Thyroid gland (tissue), 4 donors: ENCODE data around the gene LTF.
A peak's percentile ranks its signal among the peaks of the same experiment; 100 is the strongest.

Experiments used
- CTCF ChIP-seq, 6 experiments: fragments of 200-600 bp in 3 of 6; fragments of 450-650 bp in 3 of 6; sonication (generic) in 3 of 6; IDR thresholded peaks; one replicate each; pipeline ENCODE4 v1.5.1; 2016 to 2019; ENCODE audit warnings: antibody characterized with exemption in 6 of 6, mild to moderate bottlenecking in 2 of 6, inconsistent platforms in 1 of 6, moderate library complexity in 1 of 6
- POLR2A ChIP-seq, 2 donors: fragments of 450-650 bp; IDR thresholded peaks; one replicate each; pipeline ENCODE4 v1.6.1; 2017; ENCODE audit warnings: antibody characterized with exemption in 2 of 2, mild to moderate bottlenecking in 2 of 2, moderate library complexity in 1 of 2

DNA sequence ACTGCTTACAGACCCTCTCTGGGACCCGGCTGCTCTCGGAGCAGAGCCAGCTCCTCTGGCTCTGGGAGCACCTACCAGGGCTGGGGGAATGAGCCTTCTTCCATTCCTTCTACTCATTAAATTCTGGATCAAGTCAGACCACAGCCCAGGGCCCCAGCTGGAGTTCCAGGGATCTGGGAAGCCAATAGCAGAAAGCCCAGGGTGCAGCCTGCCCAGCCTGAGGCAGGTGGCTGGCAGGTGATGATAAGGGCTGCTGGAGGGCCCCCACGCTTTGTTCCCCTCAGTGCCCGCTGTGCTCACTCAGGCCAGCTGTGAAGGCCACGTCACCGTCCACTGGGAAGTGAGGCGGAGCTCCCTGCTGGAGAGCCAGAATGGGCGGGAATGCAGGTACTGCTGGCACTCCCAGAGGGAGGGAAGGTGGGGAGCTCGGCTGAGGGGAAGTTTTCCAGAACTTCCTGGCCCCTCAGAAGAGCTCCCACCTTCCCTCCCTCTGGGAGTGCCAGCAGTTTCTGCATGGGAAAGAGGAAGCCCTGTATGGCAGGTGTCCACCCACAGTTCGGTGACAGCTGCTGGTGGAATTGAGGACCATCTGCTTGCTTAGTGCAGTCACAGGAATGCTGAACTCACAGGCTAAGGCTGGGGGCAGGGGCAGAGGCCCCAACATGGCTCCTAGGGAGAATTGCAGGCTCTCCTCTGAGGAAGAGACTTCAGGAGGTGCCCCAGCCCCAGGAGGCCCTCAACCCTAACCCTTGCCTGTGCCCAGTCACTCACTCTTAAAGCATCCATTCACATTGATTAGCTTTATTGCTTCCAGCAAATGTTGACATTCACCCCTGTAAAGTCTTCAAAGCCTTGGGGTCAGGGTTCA is 20.4 kb upstream of the LTF start:
- TF ChIP-seq POLR2A (IDR thresholded peaks at IDR 0.05) (peak in 1 of 2 donors; percentile 96), CTCF (IDR thresholded peaks at IDR 0.05) (no peak)
